HL-60 (cell line): ENCODE data around the gene ZNF747.

Source experiments
- DNase-seq, 2 experiments: peaks; one replicate each; pipeline ENCODE4 v3.0.0-alpha.2; 2010 to 2020; ENCODE audit warnings: low read depth in 1 of 2, low spot score in 1 of 2
- H3K27ac ChIP-seq: fragments of 250-450 bp; sonication (Bioruptor Pico); replicated peaks from 2 replicates; pipeline ENCODE4 v1.5.1; 2020; ENCODE audit warnings: mild to moderate bottlenecking, moderate library complexity
- H3K27me3 ChIP-seq: fragments of 250-450 bp; sonication (Bioruptor Pico); 2 replicates; pipeline ENCODE4 v1.5.1; 2021; ENCODE audit warnings: mild to moderate bottlenecking, moderate library complexity; ENCODE audit not compliant: insufficient read depth, poor library complexity, severe bottlenecking
- H3K4me3 ChIP-seq: replicated peaks from 2 replicates; pipeline ENCODE4 v1.5.1; 2011; ENCODE audit warnings: mild to moderate bottlenecking, control low read depth, low read length; ENCODE audit not compliant: insufficient read depth
- CTCF ChIP-seq: IDR thresholded peaks from one replicate; pipeline ENCODE4 v1.5.1; 2011; ENCODE audit warnings: low read length, control low read depth, inconsistent platforms; ENCODE audit not compliant: insufficient read depth
- GABPA ChIP-seq: IDR thresholded peaks from 2 replicates; pipeline ENCODE4 v1.6.1; 2012; ENCODE audit warnings: low read depth
- POLR2AphosphoS5 ChIP-seq: IDR thresholded peaks from 2 replicates; pipeline ENCODE4 v1.6.1; 2012; ENCODE audit warnings: low read depth
- REST ChIP-seq: IDR thresholded peaks from 2 replicates; pipeline ENCODE4 v1.6.1; 2012; ENCODE audit warnings: low read depth; ENCODE audit not compliant: insufficient replicate concordance
- SPI1 ChIP-seq: IDR thresholded peaks from 2 replicates; pipeline ENCODE4 v1.6.1; 2012; ENCODE audit warnings: low read depth, mild to moderate bottlenecking, borderline replicate concordance

Gene ZNF747

DNA sequence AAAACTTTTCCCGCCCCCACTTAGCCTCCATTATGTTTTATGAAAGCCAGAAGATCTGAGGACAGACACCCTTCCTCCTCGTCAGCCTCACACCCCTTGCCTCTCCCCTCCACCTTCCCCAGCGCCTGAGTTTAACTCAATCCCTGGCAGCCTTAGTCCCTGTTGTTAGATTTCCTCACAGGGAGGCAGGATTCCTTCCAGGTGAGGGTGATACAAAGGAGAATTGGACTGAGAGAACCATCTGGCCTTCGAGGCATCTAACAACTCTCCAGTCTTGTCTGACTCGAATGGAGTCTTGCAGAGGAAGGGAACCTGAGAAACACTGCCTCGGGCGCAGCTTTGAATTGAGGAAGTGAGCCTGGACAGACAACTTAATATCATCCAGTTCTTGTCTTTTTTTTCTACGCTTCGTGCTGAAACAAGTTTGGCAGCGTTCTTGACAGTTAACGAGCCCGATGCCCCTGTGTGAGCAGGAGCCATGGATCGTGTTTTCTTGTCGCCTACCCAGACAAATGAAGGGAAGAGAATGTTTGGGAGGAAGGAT is 7.0 kb downstream of the ZNF747 start:
- DNase-seq, result peak in 1 of 2 experiments; percentile 85
- Histone ChIP-seq H3K4me3 (peak overlapping the region; percentile 16), H3K27ac (peak overlapping the region; percentile 100), H3K27me3 (no peaks in the 10 kb centered on the region)
- no peak for TF ChIP-seq REST
- peak; percentile 99 for TF ChIP-seq SPI1
- no peak for TF ChIP-seq CTCF
- no peak; the same call in none of the 2 replicates for TF ChIP-seq POLR2AphosphoS5
- no peak for TF ChIP-seq GABPA

DNA sequence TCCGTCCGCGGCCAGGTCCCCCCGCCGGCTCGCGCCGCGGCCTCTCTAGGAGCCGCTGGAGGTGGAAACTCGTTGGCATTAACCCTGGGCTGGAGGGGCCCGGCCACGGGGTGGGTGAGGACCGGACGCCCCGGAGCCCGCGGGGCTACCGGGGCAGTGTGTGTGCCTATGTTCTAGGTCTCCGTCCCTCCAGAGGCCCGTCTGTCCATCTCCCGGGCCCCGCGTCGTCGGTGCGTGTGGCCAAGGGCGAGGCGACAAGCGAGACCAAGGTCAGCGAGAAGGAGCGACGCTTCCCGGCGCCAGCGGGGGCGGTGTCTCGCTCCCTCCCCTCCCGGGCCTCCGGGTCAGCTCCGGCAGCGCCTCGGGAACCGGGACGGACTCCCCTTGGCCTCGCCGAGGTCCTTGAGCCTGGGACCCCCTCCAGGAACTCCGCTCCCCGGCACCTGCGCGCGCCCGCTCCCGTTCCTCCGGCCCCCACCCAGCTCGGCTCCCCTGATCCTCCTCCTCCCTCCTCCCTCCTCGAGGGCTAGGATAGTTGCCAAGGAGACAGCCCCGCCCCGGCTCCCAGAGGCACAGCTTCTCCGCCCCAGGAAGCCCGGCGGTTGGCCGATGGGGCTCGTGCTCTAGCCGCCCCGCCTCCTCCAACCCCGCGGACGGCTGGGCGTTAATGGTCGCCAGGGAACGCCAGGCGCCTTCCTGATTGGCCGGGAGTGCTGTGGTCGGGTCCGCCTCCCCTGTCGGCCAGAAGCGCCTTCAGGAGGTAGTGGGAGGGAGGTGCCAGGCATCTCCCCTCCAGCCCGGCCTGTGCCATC is 7.6 kb downstream of the ZNF747 start:
- Histone ChIP-seq H3K27ac (peak overlapping the region; percentile 100), H3K27me3 (no peaks in the 10 kb centered on the region), H3K4me3 (peak overlapping the region; percentile 87)
- no peak for TF ChIP-seq SPI1
- TF ChIP-seq GABPA, result peak; percentile 92
- TF ChIP-seq POLR2AphosphoS5, result peak; percentile 54; the same call in 1 of the 2 replicates
- no peak for TF ChIP-seq REST
- TF ChIP-seq CTCF, result peak; percentile 4
- DNase-seq, result peak; percentile 94 to 99

DNA sequence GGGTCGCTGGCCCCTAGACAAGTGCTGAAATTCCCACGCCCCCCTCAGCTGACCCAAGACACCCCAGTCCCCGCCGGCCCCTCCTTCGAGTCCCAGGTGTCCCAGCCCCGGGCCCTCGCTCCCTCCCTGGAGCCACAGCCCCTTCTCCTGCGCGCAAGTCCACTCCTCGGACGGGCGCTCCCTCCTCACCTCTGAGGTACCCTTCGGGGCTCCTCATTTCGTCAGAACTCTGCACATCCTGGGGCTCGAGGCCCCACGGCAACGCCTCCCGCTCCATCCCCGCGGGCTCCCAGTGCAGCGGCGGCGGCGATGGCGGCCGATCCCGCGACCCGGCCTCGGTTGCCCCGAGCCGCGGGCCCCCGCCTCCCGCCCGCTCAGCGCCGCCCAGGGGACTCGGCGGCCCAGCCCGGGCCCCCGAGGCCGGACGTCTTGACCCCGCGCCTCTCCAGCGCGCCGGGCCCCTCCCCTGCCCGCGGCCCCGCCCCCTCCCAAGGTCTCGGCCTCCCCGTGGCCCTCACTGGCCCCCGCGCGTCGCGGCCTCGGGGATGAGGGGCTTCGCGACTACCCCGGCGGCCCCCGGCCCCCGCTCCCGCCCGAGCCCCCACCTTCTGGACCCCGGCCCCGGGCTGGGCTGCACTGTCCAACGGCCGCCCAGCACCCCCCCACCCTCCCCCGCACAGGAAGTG is 8.4 kb downstream of the ZNF747 start, which contains the start of gene ZNF768:
ZNF768 (minus strand) TSS at position 430 of the 686 bp plus-strand sequence; CDS start at position 277, 153 bp downstream.
- Histone ChIP-seq H3K27me3 (no peaks in the 10 kb centered on the region), H3K27ac (peak within 1 kb of the TSS; percentile 100), H3K4me3 (peak within 1 kb of the TSS; percentile 87)
- DNase-seq, result peak in 1 of 2 experiments; percentile 38
- no peak for TF ChIP-seq GABPA
- TF ChIP-seq REST, result peak; percentile 86
